CD8-positive, alpha-beta memory T cell (primary cell): ENCODE data around the gene PRSS21. TPM values are rescaled to one million over a fixed set of nuclear protein-coding genes. Genes with fewer than 3 reads are reported as not detected.

ENCODE experiments used
- CTCF ChIA-PET: fragments of 350-600 bp; sonication (Branson Sonifier 250); formaldehyde crosslinking; loops from one replicate; lab custom pipeline; 2021; ENCODE audit warnings: antibody characterized with exemption; lab: Charles Lee
- POLR2A ChIA-PET: fragments of 350-600 bp; sonication (Branson Sonifier 250); formaldehyde crosslinking; loops from one replicate; lab custom pipeline; 2021; ENCODE audit warnings: antibody characterized with exemption; lab: Charles Lee
- DNase-seq, 5 donors: peaks; one replicate each; pipeline versions ENCODE4 v3.0.0 to v3.0.0-alpha.2; 2020 to 2022; ENCODE audit warnings: mixed read lengths in 1 of 5
- H3K27ac ChIP-seq: one replicate; pipeline ENCODE4 v1.7.0; 2013; ENCODE audit warnings: low read depth, mild to moderate bottlenecking, low read length, moderate library complexity
- H3K27me3 ChIP-seq: 2 replicates; pipeline ENCODE4 v1.7.0; 2013; ENCODE audit warnings: low read length, mild to moderate bottlenecking; ENCODE audit not compliant: insufficient read depth, poor library complexity, severe bottlenecking
- H3K36me3 ChIP-seq: 2 replicates; pipeline ENCODE4 v1.7.0; 2013; ENCODE audit warnings: mild to moderate bottlenecking, low read length, moderate library complexity; ENCODE audit not compliant: insufficient read depth
- H3K4me1 ChIP-seq: 2 replicates; pipeline ENCODE4 v1.7.0; 2013; ENCODE audit warnings: mild to moderate bottlenecking, low read length, moderate library complexity; ENCODE audit not compliant: insufficient read depth
- H3K4me3 ChIP-seq: 2 replicates; pipeline ENCODE4 v1.7.0; 2013; ENCODE audit warnings: mild to moderate bottlenecking, low read length
- H3K9me3 ChIP-seq: 2 replicates; pipeline ENCODE4 v1.7.0; 2013; ENCODE audit warnings: mild to moderate bottlenecking, low read length
- H3K27ac Mint-ChIP-seq, 8 donors: one replicate each; pipeline ENCODE4 v1.8.0; 2020 to 2021; ENCODE audit warnings: mixed read lengths in 8 of 8, mild to moderate bottlenecking in 6 of 8, inconsistent platforms in 3 of 8, moderate library complexity in 3 of 8
- H3K27me3 Mint-ChIP-seq, 2 donors: one replicate each; pipeline ENCODE4 v1.8.0; 2020 to 2021; ENCODE audit warnings: mixed read lengths in 2 of 2, mild to moderate bottlenecking in 1 of 2, moderate library complexity in 1 of 2
- H3K36me3 Mint-ChIP-seq, 3 donors: one replicate each; pipeline ENCODE4 v1.8.0; 2020 to 2021; ENCODE audit warnings: mixed read lengths in 3 of 3, inconsistent platforms in 1 of 3, mild to moderate bottlenecking in 1 of 3
- H3K4me1 Mint-ChIP-seq, 3 donors: one replicate each; pipeline ENCODE4 v1.8.0; 2020 to 2021; ENCODE audit warnings: mixed read lengths in 3 of 3, inconsistent platforms in 1 of 3, mild to moderate bottlenecking in 1 of 3
- H3K4me3 Mint-ChIP-seq, 7 donors: one replicate each; pipeline ENCODE4 v1.8.0; 2020 to 2021; ENCODE audit warnings: mixed read lengths in 7 of 7, mild to moderate bottlenecking in 6 of 7, moderate library complexity in 4 of 7, inconsistent platforms in 2 of 7
- H3K9me3 Mint-ChIP-seq, 5 donors: one replicate each; pipeline ENCODE4 v1.8.0; 2020 to 2022; ENCODE audit warnings: mixed read lengths in 5 of 5, mild to moderate bottlenecking in 3 of 5, moderate library complexity in 2 of 5, inconsistent platforms in 1 of 5
- polyA plus RNA-seq: library from polyadenylated mRNA; unstranded; fragments of 300-500 nt; fragmentation: Illumina TruSeq; gene quantifications from one replicate; pipeline ENCODE4 v1.2.3, GENCODE V29; 2021
- total RNA-seq, 2 experiments: library from RNA; stranded (reverse); gene quantifications; one replicate each; pipeline ENCODE4 v1.2.3, GENCODE V29; 2021

The PRSS21 gene
- total and polyA plus RNA-seq, 3 experiments from 2014 or later: 8.8 to 13.6 (median 9.2) TPM

DNA sequence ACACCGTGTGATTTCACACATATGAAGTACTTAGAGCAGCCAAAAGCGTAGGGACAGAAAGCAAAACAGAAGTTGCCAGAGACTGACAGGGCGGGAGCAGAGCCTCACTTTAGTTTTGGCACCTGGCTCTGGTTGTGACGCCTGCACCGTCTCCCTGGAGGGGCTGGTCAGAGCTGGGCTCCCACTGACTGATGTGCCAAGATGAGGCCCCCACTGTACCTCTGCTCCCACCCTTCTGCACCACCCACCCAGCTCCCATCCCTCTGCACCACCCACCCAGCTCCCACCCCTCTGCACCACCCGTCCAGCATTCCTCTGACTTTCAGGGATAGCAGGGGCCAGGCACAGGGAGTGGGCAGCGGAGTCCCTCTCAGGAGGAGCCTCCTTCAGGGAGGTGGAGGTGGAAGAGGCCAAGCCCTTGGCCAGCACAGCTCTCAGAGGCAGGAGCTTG lies 3.2 kb upstream of the PRSS21 start:
- no peak overlapping the region for H3K4me3 Mint-ChIP-seq
- H3K27me3 Mint-ChIP-seq: peaks cover 9 to 32% of the 10 kb centered on the region in 2 donors
- H3K9me3 ChIP-seq: no peaks in the 10 kb centered on the region
- ChIA-PET CTCF (no interaction called here), POLR2A (interaction anchor here (0.6 kb wide), 1 partner anchor 117 kb away, joined by 5 read pairs; no protein-coding TSS in a partner anchor)
- no peaks in the 10 kb centered on the region for H3K4me1 ChIP-seq
- H3K9me3 Mint-ChIP-seq: peaks cover 0 to 3% (median 0%) of the 10 kb centered on the region in 5 donors
- H3K27me3 ChIP-seq: peaks cover 8% of the 10 kb centered on the region
- H3K36me3 Mint-ChIP-seq: peaks cover 0 to 5% (median 2%) of the 10 kb centered on the region in 3 donors
- H3K27ac Mint-ChIP-seq: no peak overlapping the region
- no peak overlapping the region for H3K4me3 ChIP-seq
- peaks cover 0 to 2% (median 0%) of the 10 kb centered on the region in 3 donors for H3K4me1 Mint-ChIP-seq
- H3K36me3 ChIP-seq: no peaks in the 10 kb centered on the region
- DNase-seq: peak in 1 of 5 donors; percentile 21
- no peak overlapping the region for H3K27ac ChIP-seq

DNA sequence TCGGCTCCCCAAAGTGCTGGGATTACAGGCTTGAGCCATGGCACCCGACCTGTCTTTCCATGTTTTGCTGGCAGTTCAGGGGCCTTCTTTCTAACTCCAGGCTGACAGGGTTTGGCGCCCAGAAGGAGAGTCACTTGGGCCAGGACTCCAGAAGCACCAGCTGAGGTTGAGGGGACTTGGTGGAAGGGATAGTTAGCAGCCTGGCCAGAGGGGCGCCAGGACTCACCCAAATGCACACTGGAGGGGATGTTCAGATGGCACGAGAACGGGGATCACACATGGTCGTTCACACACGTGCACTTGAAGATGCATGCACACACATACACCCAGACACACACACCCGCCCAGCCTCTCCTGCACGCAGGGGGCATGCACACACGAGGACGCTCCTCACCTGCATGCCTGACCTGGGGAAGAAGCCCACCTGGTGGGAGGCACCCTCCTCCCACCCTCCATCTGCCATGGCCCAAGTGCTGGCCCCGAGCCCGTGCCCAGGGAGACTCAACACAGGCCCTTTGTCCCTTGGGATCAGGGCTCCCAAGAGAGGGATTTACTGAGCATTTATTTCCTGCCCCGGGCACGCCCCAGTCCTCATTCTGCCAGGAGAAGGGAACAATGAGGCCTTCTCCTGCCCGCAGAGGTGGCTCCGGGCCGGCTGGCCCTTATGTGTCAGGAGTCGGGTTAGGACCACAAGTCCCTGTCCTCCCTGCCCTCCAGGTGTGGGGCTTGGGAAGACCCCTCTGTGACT lies 2.3 kb upstream of the PRSS21 start:
- Mint-ChIP-seq H3K36me3 (peaks cover 0 to 2% (median 0%) of the 10 kb centered on the region in 3 donors), H3K9me3 (no peaks in the 10 kb centered on the region), H3K4me3 (no peak overlapping the region), H3K4me1 (peaks cover 0 to 2% (median 0%) of the 10 kb centered on the region in 3 donors), H3K27me3 (peaks cover 6 to 24% of the 10 kb centered on the region in 2 donors), H3K27ac (no peak overlapping the region)
- no peaks in the 10 kb centered on the region for H3K4me1 ChIP-seq
- no peak overlapping the region for H3K4me3 ChIP-seq
- no peaks in the 10 kb centered on the region for H3K9me3 ChIP-seq
- no peaks in the 10 kb centered on the region for H3K36me3 ChIP-seq
- ChIA-PET POLR2A (no interaction called here), CTCF (no interaction called here)
- H3K27ac ChIP-seq: no peak overlapping the region
- H3K27me3 ChIP-seq: peaks cover 8% of the 10 kb centered on the region
- DNase-seq: peak in 1 of 5 donors; percentile 36

DNA sequence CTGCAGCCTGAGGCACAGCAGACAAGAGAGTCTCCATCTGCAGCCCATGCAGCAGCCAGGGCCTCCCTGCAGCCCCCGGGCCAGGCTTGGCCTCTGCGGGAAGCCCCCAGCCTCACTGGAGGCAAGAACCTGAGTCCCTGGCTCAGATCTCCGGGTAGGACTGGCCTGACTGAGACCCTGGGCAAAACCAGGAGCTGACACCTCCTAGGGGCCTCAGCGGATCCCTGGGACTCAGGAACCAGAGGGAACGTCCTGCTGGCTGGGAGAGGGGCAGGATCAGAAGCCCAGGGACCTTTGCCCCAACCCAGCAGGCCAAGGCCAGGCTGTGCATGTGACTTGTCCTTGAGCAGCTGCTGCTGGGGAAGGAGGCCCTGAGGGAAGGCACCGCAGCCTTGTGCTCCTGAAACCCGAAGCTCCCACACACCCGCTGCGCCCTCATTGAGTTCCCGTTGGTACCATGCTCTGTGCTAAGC lies 1.7 kb upstream of the PRSS21 start:
- H3K27me3 ChIP-seq: peaks cover 8% of the 10 kb centered on the region
- Mint-ChIP-seq H3K4me1 (peaks cover 0 to 2% (median 0%) of the 10 kb centered on the region in 3 donors), H3K4me3 (no peak overlapping the region), H3K9me3 (no peaks in the 10 kb centered on the region), H3K27ac (no peak overlapping the region), H3K36me3 (no peaks in the 10 kb centered on the region), H3K27me3 (peaks cover 2 to 20% of the 10 kb centered on the region in 2 donors)
- no peak for DNase-seq
- H3K36me3 ChIP-seq: no peaks in the 10 kb centered on the region
- ChIA-PET POLR2A (no interaction called here), CTCF (no interaction called here)
- H3K4me1 ChIP-seq: no peaks in the 10 kb centered on the region
- H3K4me3 ChIP-seq: no peak overlapping the region
- no peak overlapping the region for H3K27ac ChIP-seq
- H3K9me3 ChIP-seq: no peaks in the 10 kb centered on the region

DNA sequence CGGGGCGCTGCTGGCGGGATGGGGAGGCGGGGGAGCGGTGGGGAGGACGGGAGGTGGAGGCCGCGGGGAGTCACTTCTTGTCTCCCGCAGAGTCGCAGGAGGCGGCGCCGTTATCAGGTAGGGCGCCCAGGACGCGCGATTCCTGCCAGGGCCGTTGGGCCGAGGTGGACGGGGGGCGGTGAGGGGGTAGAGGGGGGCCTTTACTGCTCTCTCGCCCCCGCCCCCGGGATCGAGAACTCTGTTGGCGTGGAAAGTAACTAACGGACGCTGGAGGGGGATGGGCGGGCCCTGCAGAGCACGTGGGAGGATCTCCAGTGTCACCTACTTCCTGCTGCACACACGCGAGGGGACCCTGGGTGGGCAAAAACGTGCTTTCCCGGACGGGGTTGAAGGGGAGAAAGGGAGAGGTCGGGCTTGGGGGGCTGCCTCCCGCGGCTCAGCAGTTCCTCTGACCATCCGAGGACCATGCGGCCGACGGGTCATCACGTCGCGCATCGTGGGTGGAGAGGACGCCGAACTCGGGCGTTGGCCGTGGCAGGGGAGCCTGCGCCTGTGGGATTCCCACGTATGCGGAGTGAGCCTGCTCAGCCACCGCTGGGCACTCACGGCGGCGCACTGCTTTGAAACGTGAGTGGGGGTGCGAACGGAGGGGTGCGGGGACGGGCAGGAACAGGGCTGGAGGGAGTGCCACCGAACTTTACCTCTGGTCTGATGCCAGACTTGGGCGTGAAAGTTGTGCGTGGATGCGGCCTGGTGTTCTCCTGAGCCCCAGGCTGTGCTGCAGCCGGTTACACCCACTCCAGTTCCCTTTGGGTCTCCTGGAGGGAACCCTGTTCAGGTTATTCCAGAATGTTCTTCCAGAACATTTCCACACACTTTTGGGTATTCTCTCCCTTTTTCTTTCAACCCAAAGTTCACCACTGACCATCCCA lies 569 bp downstream of the PRSS21 start:
- no peaks in the 10 kb centered on the region for H3K9me3 ChIP-seq
- no peak overlapping the region for H3K4me3 ChIP-seq
- H3K36me3 ChIP-seq: no peaks in the 10 kb centered on the region
- ChIA-PET POLR2A (no interaction called here), CTCF (interaction anchor here (1.5 kb wide), 1 partner anchor 51 kb away, joined by 3 read pairs; no protein-coding TSS in a partner anchor)
- no peak overlapping the region for H3K27ac ChIP-seq
- H3K4me1 Mint-ChIP-seq: peaks cover 0 to 2% (median 0%) of the 10 kb centered on the region in 3 donors
- peak in 1 of 5 donors; percentile 32 for DNase-seq
- no peaks in the 10 kb centered on the region for H3K9me3 Mint-ChIP-seq
- H3K27me3 Mint-ChIP-seq: peaks cover 0 to 12% of the 10 kb centered on the region in 2 donors
- H3K27me3 ChIP-seq: no peaks in the 10 kb centered on the region
- H3K4me3 Mint-ChIP-seq: peak overlapping the region in 5 of 7 donors; percentile 10 to 70 (median 36)
- no peaks in the 10 kb centered on the region for H3K36me3 Mint-ChIP-seq
- peak overlapping the region in 1 of 8 donors; percentile 64 for H3K27ac Mint-ChIP-seq
- no peaks in the 10 kb centered on the region for H3K4me1 ChIP-seq

DNA sequence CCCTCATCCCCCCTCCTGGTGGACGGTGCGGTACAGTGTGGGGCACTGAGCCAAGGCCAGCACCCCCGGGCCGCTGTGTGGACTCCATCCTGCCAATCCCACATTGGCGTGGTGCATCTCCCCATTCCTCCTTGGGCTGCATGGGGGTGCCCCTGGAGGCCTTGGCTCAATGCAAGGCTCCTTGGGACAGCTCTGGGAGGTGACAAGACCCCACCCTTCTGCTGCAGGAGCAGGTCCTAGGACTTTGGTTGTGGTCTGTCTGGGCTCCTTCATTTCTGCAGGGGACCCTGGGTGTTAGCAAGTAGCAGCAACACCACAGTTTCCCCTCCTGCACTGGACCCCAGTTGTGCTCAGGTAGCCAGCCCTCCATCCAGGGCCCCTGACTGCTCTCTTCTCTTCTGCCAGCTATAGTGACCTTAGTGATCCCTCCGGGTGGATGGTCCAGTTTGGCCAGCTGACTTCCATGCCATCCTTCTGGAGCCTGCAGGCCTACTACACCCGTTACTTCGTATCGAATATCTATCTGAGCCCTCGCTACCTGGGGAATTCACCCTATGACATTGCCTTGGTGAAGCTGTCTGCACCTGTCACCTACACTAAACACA lies 1.3 kb downstream of the PRSS21 start:
- H3K27ac Mint-ChIP-seq: peak overlapping the region in 2 of 8 donors; percentile 61 to 72
- Histone ChIP-seq H3K4me3 (no peak overlapping the region), H3K27me3 (no peaks in the 10 kb centered on the region), H3K36me3 (no peaks in the 10 kb centered on the region), H3K27ac (no peak overlapping the region), H3K4me1 (no peaks in the 10 kb centered on the region), H3K9me3 (no peaks in the 10 kb centered on the region)
- H3K4me3 Mint-ChIP-seq: peak overlapping the region in 4 of 7 donors; percentile 10 to 70 (median 36)
- ChIA-PET POLR2A (no interaction called here), CTCF (no interaction called here)
- peaks cover 0 to 2% (median 0%) of the 10 kb centered on the region in 3 donors for H3K4me1 Mint-ChIP-seq
- no peaks in the 10 kb centered on the region for H3K36me3 Mint-ChIP-seq
- H3K27me3 Mint-ChIP-seq: peaks cover 0 to 12% of the 10 kb centered on the region in 2 donors
- H3K9me3 Mint-ChIP-seq: no peaks in the 10 kb centered on the region
- DNase-seq: peak in 1 of 5 donors; percentile 35

DNA sequence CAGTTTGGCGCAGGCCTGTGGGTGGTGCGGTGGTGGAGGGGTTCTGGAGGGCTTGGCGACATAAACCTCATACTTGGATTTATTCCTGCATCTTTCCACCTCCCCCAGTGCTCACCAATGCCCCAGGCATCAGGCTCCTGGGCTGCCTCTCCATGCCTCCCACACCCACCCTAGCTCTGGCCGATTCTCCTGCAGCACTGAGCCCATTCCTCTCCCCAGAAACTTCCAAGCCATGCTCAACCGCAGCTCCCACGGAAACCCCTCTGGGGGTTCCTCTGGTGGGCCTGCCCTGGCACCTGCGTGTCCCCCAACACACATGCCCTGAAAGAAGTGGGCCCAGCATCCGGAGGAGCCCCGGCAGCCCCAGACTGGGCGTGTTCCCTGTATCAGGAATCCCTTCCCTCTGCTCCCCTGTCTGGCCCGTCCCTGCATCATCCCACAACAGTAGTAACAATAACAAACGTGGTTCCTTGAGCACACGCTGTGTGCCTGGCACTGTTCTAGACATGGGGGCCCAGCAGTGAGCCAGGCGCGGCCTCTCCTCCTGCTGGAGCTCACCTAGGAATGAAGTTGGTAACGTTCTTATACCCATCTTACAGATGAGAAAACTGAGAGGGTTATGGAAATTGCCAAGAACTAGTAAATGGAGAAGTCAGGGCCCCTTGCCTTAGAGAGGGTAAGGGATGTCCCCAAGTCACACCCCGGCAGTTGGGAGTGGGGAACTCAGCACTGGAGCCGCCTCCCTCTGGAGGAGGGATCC lies 2.3 kb downstream of the PRSS21 start:
- H3K27ac ChIP-seq: no peak overlapping the region
- CTCF ChIA-PET: no interaction called here
- peaks cover 0 to 2% (median 0%) of the 10 kb centered on the region in 3 donors for H3K4me1 Mint-ChIP-seq

More for the DNA sequence above, 2.3 kb downstream of the PRSS21 start:
- Mint-ChIP-seq H3K9me3 (no peaks in the 10 kb centered on the region), H3K4me3 (no peak overlapping the region), H3K36me3 (no peaks in the 10 kb centered on the region), H3K27ac (peak overlapping the region in 2 of 8 donors; percentile 17 to 38), H3K27me3 (peaks cover 0 to 8% of the 10 kb centered on the region in 2 donors)
- H3K27me3 ChIP-seq: no peaks in the 10 kb centered on the region
- H3K4me1 ChIP-seq: no peaks in the 10 kb centered on the region
- H3K36me3 ChIP-seq: no peaks in the 10 kb centered on the region
- H3K4me3 ChIP-seq: no peak overlapping the region
- peak in 1 of 5 donors; percentile 31 for DNase-seq
- POLR2A ChIA-PET: no interaction called here
- no peaks in the 10 kb centered on the region for H3K9me3 ChIP-seq
